Lung (tissue), 12 donors: Measurements from ENCODE around the gene POU2AF3. TPM values are rescaled to one million over a fixed set of nuclear protein-coding genes. Genes with fewer than 3 reads are reported as not detected.
"Not testable (repeated sequence)": the region's sequence is repeated elsewhere in the genome, so short reads cannot be mapped to it uniquely, and the experiment has no call there.

ENCODE experiments used
- ATAC-seq: fragments of 200-7000 bp; cut with Tn5 transposase; one replicate; pipeline ENCODE4 v1.9.1; 2020; ENCODE audit warnings: moderate number of reproducible peaks; ENCODE audit not compliant: insufficient read depth, low FRiP score
- DNase-seq, 3 donors: peaks; one replicate each; pipeline ENCODE4 v3.0.0-alpha.2; 2013 to 2017
- H3K27ac ChIP-seq, 2 donors: one replicate each; pipeline ENCODE4 v1.5.1; 2013; ENCODE audit warnings: mild to moderate bottlenecking in 2 of 2, moderate library complexity in 2 of 2, control low read depth in 1 of 2, inconsistent platforms in 1 of 2, low read depth in 1 of 2, low read length in 1 of 2
- H3K27me3 ChIP-seq, 3 donors: one replicate each; pipeline ENCODE4 v1.5.1; 2013; ENCODE audit warnings: low read length in 2 of 3; ENCODE audit not compliant: control insufficient read depth in 3 of 3, insufficient read depth in 3 of 3
- H3K36me3 ChIP-seq, 4 donors: one replicate each; pipeline ENCODE4 v1.5.1; 2013; ENCODE audit warnings: low read length in 4 of 4, mild to moderate bottlenecking in 1 of 4, moderate library complexity in 1 of 4; ENCODE audit not compliant: control insufficient read depth in 4 of 4, insufficient read depth in 4 of 4
- H3K4me1 ChIP-seq, 5 donors: one replicate each; pipeline ENCODE4 v1.5.1; 2013; ENCODE audit warnings: low read length in 5 of 5, mild to moderate bottlenecking in 2 of 5, moderate library complexity in 1 of 5; ENCODE audit not compliant: control insufficient read depth in 5 of 5, insufficient read depth in 5 of 5
- H3K4me3 ChIP-seq: one replicate; pipeline ENCODE4 v1.5.1; 2013; ENCODE audit warnings: mild to moderate bottlenecking, control low read depth, moderate library complexity
- H3K9ac ChIP-seq, 2 donors: one replicate each; pipeline ENCODE4 v1.5.1; 2013; ENCODE audit warnings: low read length in 2 of 2, control low read depth in 1 of 2; ENCODE audit not compliant: insufficient read depth in 1 of 2
- H3K9me3 ChIP-seq, 4 donors: one replicate each; pipeline ENCODE4 v1.5.1; 2013; ENCODE audit warnings: low read length in 3 of 4, mild to moderate bottlenecking in 1 of 4, moderate library complexity in 1 of 4; ENCODE audit not compliant: control insufficient read depth in 4 of 4, insufficient read depth in 3 of 4
- CTCF ChIP-seq: IDR thresholded peaks from 2 replicates; pipeline ENCODE4 v1.5.1; 2012; ENCODE audit warnings: mild to moderate bottlenecking; ENCODE audit errors: control extremely low read depth, extremely low read depth
- WGBS, 2 donors: extraction: QIAGEN DNeasy Blood & Tissue Kit; methylation state at CpG; one replicate each; pipeline ENCODE4 v1.1.7; 2013; 5-methylcytosine and 5-hydroxymethylcytosine counted together
- polyA plus RNA-seq, 2 donors: library from polyadenylated mRNA; stranded (reverse); fragments of 200-250 nt; gene quantifications; one replicate each; pipeline ENCODE4 v1.2.1, GENCODE V29; 2013
- total RNA-seq, 2 donors: library from RNA; depleted of rRNA in 1 of 2; stranded (reverse); fragments of >200 nt in 1 of 2; gene quantifications; one replicate each; pipeline ENCODE4 v1.2.1, GENCODE V29; 2014 to 2021
- donor health status: control.
- donor health status: control.
- donor health status: Bipolar disorder and iron deficiency.
- donor health status: healthy.
- donor health status: DM: yes; HTN: yes; CAD: no.

POU2AF3 gene
- total and polyA plus RNA-seq, 4 donors: 1.5 to 5.4 (median 3.1) TPM

DNA sequence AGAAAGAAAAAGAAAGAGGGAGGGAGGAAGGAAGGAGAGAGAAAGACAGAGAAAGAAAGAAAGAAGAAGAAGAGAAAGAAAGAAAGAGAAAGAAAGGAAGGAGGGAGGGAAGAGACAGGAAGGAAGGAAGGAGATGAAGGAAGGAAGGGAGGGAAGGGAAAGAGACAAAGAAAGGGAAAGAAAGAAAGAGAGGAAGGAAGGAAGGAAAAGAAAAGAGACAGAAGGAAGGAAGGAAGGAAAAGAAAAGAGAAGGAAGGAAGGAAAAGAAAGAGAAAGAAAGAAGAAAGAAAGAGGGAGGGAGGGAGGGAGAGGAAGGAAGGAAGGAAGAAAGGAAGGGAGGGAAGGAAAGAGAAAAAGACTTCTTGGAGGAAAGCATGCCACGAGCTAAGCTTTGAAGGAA lies 33.7 kb upstream of the POU2AF3 start:
- WGBS, 2 donors: 80 to 100% methylated on average over 1 of the region's 1 CpG
- Histone ChIP-seq H3K36me3 (no peaks in the 10 kb centered on the region), H3K27ac (no peak overlapping the region), H3K4me1 (peaks cover 0 to 4% (median 0%) of the 10 kb centered on the region in 5 donors), H3K27me3 (no peaks in the 10 kb centered on the region), H3K9ac (no peak overlapping the region), H3K4me3 (no peak overlapping the region), H3K9me3 (no peaks in the 10 kb centered on the region)
- no peak for DNase-seq
- ATAC-seq: no peak
- no peak for TF ChIP-seq CTCF

DNA sequence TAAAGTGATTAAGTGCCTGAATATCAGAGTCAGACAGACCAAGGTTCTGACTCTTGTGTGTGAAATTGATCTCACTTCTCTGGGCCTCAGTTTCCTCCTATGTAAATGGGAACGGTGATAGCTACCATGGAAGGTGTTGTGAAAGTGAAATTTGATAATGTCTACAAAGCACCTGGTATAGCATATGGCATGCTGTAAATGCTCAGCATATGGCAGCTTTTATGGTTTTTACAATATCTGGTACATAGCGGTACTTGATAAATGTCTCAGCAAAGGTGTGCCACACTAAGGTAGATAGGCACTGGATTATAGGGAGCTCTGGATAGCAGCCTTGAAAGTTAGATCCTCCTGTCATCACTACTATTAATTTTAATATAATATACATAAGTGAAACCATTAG lies 32.9 kb upstream of the POU2AF3 start:
- H3K4me1 ChIP-seq: peaks cover 0 to 4% (median 0%) of the 10 kb centered on the region in 5 donors
- no peak overlapping the region for H3K27ac ChIP-seq
- H3K4me3 ChIP-seq: no peak overlapping the region
- no peaks in the 10 kb centered on the region for H3K36me3 ChIP-seq
- 92 to 94% methylated on average over 2 of the region's 2 CpGs for WGBS, 2 donors
- no peak overlapping the region for H3K9ac ChIP-seq
- no peak for TF ChIP-seq CTCF
- H3K27me3 ChIP-seq: no peaks in the 10 kb centered on the region
- H3K9me3 ChIP-seq: no peaks in the 10 kb centered on the region
- ATAC-seq (no peak), DNase-seq (no peak)

- 62 to 65% methylated on average over 4 of the region's 4 CpGs for WGBS, 2 donors
- ATAC-seq: not testable (repeated sequence)
Observed at GRCh38 chr11:111268303-111268702, 30.0 kb upstream of the POU2AF3 start.

DNA sequence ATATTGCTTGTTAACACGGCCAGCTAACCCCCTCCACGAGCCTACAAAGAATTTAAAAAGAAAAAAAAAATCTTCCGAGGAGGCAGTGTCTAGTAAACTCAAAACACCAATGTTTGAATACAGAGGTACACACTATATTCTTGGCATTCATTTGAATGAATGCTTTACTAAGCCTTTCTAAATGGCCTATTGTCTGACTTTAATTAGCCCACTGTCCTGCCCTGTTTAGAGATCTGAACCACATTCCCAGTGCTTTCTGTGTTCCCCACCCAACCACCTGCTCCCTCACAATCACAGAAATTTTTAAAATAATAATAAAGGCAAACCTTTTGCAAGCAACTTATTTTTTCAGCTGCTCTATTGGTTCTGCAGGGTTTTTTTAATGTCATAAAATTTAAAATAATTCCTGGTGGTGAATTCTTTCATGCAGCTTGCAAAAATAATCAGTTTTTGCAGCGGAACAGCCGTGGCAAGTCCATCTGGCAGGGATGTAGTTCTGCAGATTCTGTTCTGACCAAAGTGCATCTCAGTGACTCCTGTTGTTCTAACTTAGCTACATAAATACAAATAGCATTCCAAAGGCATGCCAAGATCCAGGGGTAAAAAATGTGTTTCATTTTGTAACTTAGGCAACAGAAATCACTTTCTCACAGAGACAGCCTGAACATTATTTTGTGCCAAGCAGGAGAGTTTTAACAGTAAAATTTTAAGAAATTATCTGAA lies 29.0 kb upstream of the POU2AF3 start:
- H3K9ac ChIP-seq: no peak overlapping the region
- 68 to 83% methylated on average over 5 of the region's 5 CpGs for WGBS, 2 donors
- DNase-seq (peak in 2 of 3 donors; percentile 40 to 71), ATAC-seq (no peak)
- H3K27ac ChIP-seq: no peak overlapping the region
- no peak for TF ChIP-seq CTCF
- no peaks in the 10 kb centered on the region for H3K9me3 ChIP-seq
- H3K36me3 ChIP-seq: no peaks in the 10 kb centered on the region
- no peaks in the 10 kb centered on the region for H3K27me3 ChIP-seq
- H3K4me1 ChIP-seq: no peaks in the 10 kb centered on the region
- H3K4me3 ChIP-seq: no peak overlapping the region

More at GRCh38 chr11:111268303-111268702, 30.0 kb upstream of the POU2AF3 start:
- H3K4me3 ChIP-seq, H3K27ac ChIP-seq, DNase-seq, H3K9ac ChIP-seq, H3K27me3 ChIP-seq, H3K36me3 ChIP-seq, H3K4me1 ChIP-seq, H3K9me3 ChIP-seq: not testable (repeated sequence)
